T-cell (primary cell): ENCODE data around the gene HEATR5B. TPM values are rescaled to one million over a fixed set of nuclear protein-coding genes. Genes with fewer than 3 reads are reported as not detected.

ENCODE experiments used
- ATAC-seq, 4 experiments: fragments of 200-7000 bp in 3 of 4; fragments of 150-1000 bp in 1 of 4; cut with Tn5 transposase; replicated peaks in 1 of 4; 1 replicate in 3 of 4; 2 replicates in 1 of 4; pipeline ENCODE4 v1.10.0; 2021; ENCODE audit warnings: moderate library complexity in 3 of 4, mild to moderate bottlenecking in 2 of 4, moderate number of reproducible peaks in 1 of 4
- CTCF ChIA-PET, 2 donors: fragments of 300-600 bp; sonication (Branson Sonifier 250); formaldehyde crosslinking; loops; one replicate each; lab custom pipeline; 2022; ENCODE audit warnings: antibody characterized with exemption in 2 of 2; lab: Charles Lee
- POLR2A ChIA-PET, 2 donors: fragments of 300-600 bp; sonication (Branson Sonifier 250); formaldehyde crosslinking; loops; one replicate each; lab custom pipeline; 2022; ENCODE audit warnings: antibody characterized with exemption in 2 of 2; lab: Charles Lee
- DNase-seq, 35 experiments: peaks; one replicate each; pipeline versions ENCODE4 v3.0.0 to v3.0.0-alpha.2; 2013 to 2023
- H3K27ac ChIP-seq: one replicate; pipeline ENCODE4 v1.5.1; 2013; ENCODE audit warnings: low read length
- H3K27me3 ChIP-seq, 2 experiments: replicated peaks in 1 of 2; 1 replicate in 1 of 2; 2 replicates in 1 of 2; pipeline versions ENCODE4 v1.6.1 to v1.7.0; 2013; ENCODE audit warnings: low read length in 1 of 2, mixed read lengths in 1 of 2; ENCODE audit not compliant: control insufficient read depth in 2 of 2, insufficient read depth in 2 of 2; ENCODE audit errors: extremely low read depth in 1 of 2
- H3K36me3 ChIP-seq, 2 donors: 1 replicate in 1 of 2; 2 replicates in 1 of 2; pipeline versions ENCODE4 v1.6.1 to v1.7.0; 2013; ENCODE audit warnings: low read length in 1 of 2; ENCODE audit not compliant: control insufficient read depth in 2 of 2, insufficient read depth in 1 of 2; ENCODE audit errors: extremely low read depth in 1 of 2
- H3K4me1 ChIP-seq, 2 experiments: 1 replicate in 1 of 2; 2 replicates in 1 of 2; pipeline versions ENCODE4 v1.6.1 to v1.7.0; 2013; ENCODE audit warnings: low read length in 2 of 2, mixed read lengths in 1 of 2; ENCODE audit not compliant: insufficient read depth in 2 of 2, control insufficient read depth in 1 of 2; ENCODE audit errors: extremely low read depth in 1 of 2
- H3K4me3 ChIP-seq, 2 donors: 1 replicate in 1 of 2; 2 replicates in 1 of 2; pipeline versions ENCODE4 v1.5.1 to v1.7.0; 2013; ENCODE audit warnings: mild to moderate bottlenecking in 2 of 2, low read length in 1 of 2, moderate library complexity in 1 of 2; ENCODE audit not compliant: control insufficient read depth in 1 of 2; ENCODE audit errors: extremely low read depth in 1 of 2
- H3K9me3 ChIP-seq: 2 replicates; pipeline ENCODE4 v1.7.0; 2013
- H3K27ac Mint-ChIP-seq, 2 donors: one replicate each; pipeline ENCODE4 v1.8.0; 2020 to 2021; ENCODE audit warnings: mild to moderate bottlenecking in 2 of 2, mixed read lengths in 2 of 2
- H3K27me3 Mint-ChIP-seq, 2 donors: one replicate each; pipeline ENCODE4 v1.8.0; 2021 to 2022; ENCODE audit warnings: mixed read lengths in 2 of 2
- H3K36me3 Mint-ChIP-seq: one replicate; pipeline ENCODE4 v1.8.0; 2021; ENCODE audit warnings: mixed read lengths
- H3K4me1 Mint-ChIP-seq, 3 donors: one replicate each; pipeline ENCODE4 v1.8.0; 2020 to 2022; ENCODE audit warnings: mixed read lengths in 3 of 3, mild to moderate bottlenecking in 1 of 3
- H3K4me3 Mint-ChIP-seq, 3 donors: one replicate each; pipeline ENCODE4 v1.8.0; 2020 to 2022; ENCODE audit warnings: mild to moderate bottlenecking in 3 of 3, mixed read lengths in 3 of 3, moderate library complexity in 3 of 3
- H3K9me3 Mint-ChIP-seq, 3 donors: one replicate each; pipeline ENCODE4 v1.8.0; 2020 to 2022; ENCODE audit warnings: mixed read lengths in 3 of 3
- WGBS: methylation state at CpG from one replicate; pipeline ENCODE4 v1.1.5; 2013; ENCODE audit warnings: missing lambda C conversion rate; ENCODE audit not compliant: insufficient coverage; 5-methylcytosine and 5-hydroxymethylcytosine counted together
- total RNA-seq, 35 experiments: library from RNA in 6 of 35; stranded (reverse) in 6 of 35; fragments of 120-200 nt in 1 of 35; gene quantifications; one replicate each; pipeline versions ENCODE4 v1.2.1 to v1.2.4 and lab custom pipeline; 2013 to 2026

The HEATR5B gene
- 10 to 100 TPM; 35.5 to 41.2 (median 41.0) TPM for total RNA-seq
- 47.8 TPM for total RNA-seq (2013)
- total RNA-seq (lab: John Stamatoyannopoulos, UW): 27.9 to 187 (median 101) reads per million in 29 experiments

DNA sequence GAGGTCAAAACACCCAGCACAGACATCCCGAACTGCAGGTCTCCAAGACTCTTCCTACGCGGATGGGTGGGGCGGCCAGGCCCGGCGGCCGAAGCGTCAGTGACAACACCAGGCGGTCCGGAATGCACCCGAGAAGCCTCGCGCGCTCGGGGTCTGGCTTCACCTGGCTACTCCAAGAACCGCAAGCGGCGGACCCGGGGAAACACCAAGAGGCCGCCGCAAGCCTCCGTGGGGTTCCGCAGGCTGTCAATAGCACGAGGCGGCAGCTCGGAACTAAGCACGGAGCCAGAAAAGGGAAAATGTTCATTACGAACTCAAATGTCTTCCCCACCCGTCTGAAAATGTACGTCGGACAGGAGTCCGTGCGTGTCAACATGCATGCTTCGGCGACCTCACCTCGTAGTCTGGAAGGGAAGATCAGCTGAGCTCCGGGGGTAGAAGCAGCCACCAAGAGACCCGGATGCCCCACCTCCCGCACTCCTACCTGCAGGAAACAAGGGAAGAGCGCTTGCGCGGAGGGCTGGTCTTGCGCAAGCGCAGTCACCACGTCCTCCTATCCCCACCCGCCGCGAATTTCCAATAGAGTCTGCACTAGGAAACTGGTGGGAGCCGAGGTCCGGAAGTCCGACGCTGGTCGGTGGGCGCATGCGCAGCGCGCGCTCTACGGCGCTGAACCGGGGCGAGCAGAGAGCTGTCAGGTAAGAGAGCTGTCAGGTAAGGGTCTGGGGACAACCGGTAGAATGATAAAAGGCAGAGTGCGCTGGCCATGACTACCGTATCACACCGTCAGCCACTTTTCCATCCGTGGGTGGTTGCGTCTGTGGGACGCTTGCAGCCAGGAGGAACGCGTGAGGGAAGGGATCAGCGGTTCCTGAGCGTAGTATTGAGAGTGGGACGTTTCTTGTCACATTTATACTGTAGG lies at the start of gene HEATR5B, which contains the start of gene GPATCH11:
Gene HEATR5B (minus strand): TSS at position 500 of the 922 bp plus-strand sequence. CDS start 958 bp downstream, outside the sequence.
Gene GPATCH11 (plus strand): TSS at position 646 of the 922 bp plus-strand sequence. CDS start 3,864 bp downstream, outside the sequence.
- Mint-ChIP-seq H3K27ac (no peak within 1 kb of the TSS), H3K9me3 (no peaks in the 10 kb centered on the region), H3K36me3 (peaks cover 37% of the 10 kb centered on the region), H3K4me1 (peaks cover 0 to 51% (median 39%) of the 10 kb centered on the region in 3 donors), H3K27me3 (no peaks in the 10 kb centered on the region), H3K4me3 (no peak within 1 kb of the TSS)
- no peaks in the 10 kb centered on the region for H3K9me3 ChIP-seq
- peaks cover 0 to 5% of the 10 kb centered on the region in 2 donors for H3K36me3 ChIP-seq
- ChIA-PET POLR2A (no interaction called here), CTCF (interaction anchor here (0.6 to 1.0 kb wide), 5 partner anchors 41 to 806 kb away, joined by 3 to 4 read pairs (median 3); no protein-coding TSS in a partner anchor)
- H3K27me3 ChIP-seq: no peaks in the 10 kb centered on the region
- peaks cover 17 to 36% of the 10 kb centered on the region in 2 experiments for H3K4me1 ChIP-seq
- DNase-seq: peak; percentile 80 to 96 (median 87)
- peak within 1 kb of the TSS; percentile 73 for H3K27ac ChIP-seq
- peak within 1 kb of the TSS; percentile 78 to 88 for H3K4me3 ChIP-seq
- peak; percentile 87 to 89 (median 88) for ATAC-seq
- WGBS: under 1% methylated on average over 63 of the region's 74 CpGs

GRCh38 chr2:37132914-37133313 lies 48.7 kb upstream of the HEATR5B start:
- no peak overlapping the region for H3K4me3 ChIP-seq
- peaks cover 60% of the 10 kb centered on the region for H3K36me3 Mint-ChIP-seq
- H3K27me3 ChIP-seq: no peaks in the 10 kb centered on the region
- peaks cover 3 to 11% (median 5%) of the 10 kb centered on the region in 3 donors for H3K4me1 Mint-ChIP-seq
- H3K27ac Mint-ChIP-seq: no peak overlapping the region
- no peak for DNase-seq
- 100% methylated on average over 2 of the region's 6 CpGs for WGBS
- no peaks in the 10 kb centered on the region for H3K9me3 ChIP-seq
- no peaks in the 10 kb centered on the region for H3K9me3 Mint-ChIP-seq
- no peaks in the 10 kb centered on the region for H3K4me1 ChIP-seq
- no peaks in the 10 kb centered on the region for H3K27me3 Mint-ChIP-seq
- no peak for ATAC-seq
- H3K27ac ChIP-seq: no peak overlapping the region
- H3K4me3 Mint-ChIP-seq: no peak overlapping the region
- ChIA-PET CTCF (no interaction called here), POLR2A (interaction anchor here in 1 of 2 donors (0.5 kb wide), 1 partner anchor 18 kb away, joined by 7 read pairs; no protein-coding TSS in a partner anchor)
- H3K36me3 ChIP-seq: peaks cover 6 to 83% of the 10 kb centered on the region in 2 donors

DNA sequence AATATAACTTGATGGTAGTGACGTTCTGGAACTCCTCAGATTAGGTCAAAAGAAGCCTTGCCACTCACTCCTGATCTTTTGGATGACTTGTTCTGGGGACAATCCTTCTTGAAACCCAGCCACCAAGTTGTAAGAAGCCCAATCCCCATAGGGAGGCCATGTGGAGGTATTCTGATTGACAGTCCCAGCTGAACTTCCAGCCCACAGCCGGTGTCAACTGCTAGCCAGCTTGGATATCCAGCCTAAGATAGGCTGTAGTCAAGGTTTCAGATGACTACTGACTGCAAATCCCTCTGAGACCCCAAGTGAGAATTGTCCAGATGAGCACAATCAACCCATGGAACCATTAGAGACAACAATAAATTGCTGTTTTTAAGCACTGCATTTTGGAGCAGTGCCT lies 41.2 kb upstream of the HEATR5B start:
- H3K36me3 Mint-ChIP-seq: peaks cover 58% of the 10 kb centered on the region

GRCh38 chr2:37119157-37119556 lies 35.0 kb upstream of the HEATR5B start:
- Mint-ChIP-seq H3K9me3 (no peaks in the 10 kb centered on the region), H3K4me3 (no peak overlapping the region), H3K4me1 (peaks cover 0 to 7% (median 1%) of the 10 kb centered on the region in 3 donors), H3K27me3 (no peaks in the 10 kb centered on the region), H3K27ac (no peak overlapping the region), H3K36me3 (peaks cover 48% of the 10 kb centered on the region)
- ChIA-PET POLR2A (no interaction called here), CTCF (no interaction called here)
- H3K4me1 ChIP-seq: no peaks in the 10 kb centered on the region
- no peaks in the 10 kb centered on the region for H3K27me3 ChIP-seq
- no peaks in the 10 kb centered on the region for H3K9me3 ChIP-seq
- H3K4me3 ChIP-seq: no peak overlapping the region
- ATAC-seq (no peak), DNase-seq (no peak)
- no peak overlapping the region for H3K27ac ChIP-seq
- peaks cover 5 to 35% of the 10 kb centered on the region in 2 donors for H3K36me3 ChIP-seq
- WGBS: no CpG with 5 or more reads among the region's 5 CpGs

More for the DNA sequence above, 41.2 kb upstream of the HEATR5B start:
- Histone ChIP-seq H3K4me1 (no peaks in the 10 kb centered on the region), H3K4me3 (no peak overlapping the region), H3K9me3 (no peaks in the 10 kb centered on the region), H3K36me3 (peaks cover 9 to 54% of the 10 kb centered on the region in 2 donors), H3K27ac (no peak overlapping the region), H3K27me3 (no peaks in the 10 kb centered on the region)
- peaks cover 3 to 9% (median 5%) of the 10 kb centered on the region in 3 donors for H3K4me1 Mint-ChIP-seq
- WGBS: 100% methylated on average over 1 of the region's 2 CpGs
- ATAC-seq (no peak), DNase-seq (no peak)
- H3K4me3 Mint-ChIP-seq: no peak overlapping the region
- ChIA-PET POLR2A (no interaction called here), CTCF (interaction anchor here in 1 of 2 donors (0.5 kb wide), 1 partner anchor 20 kb away, joined by 4 read pairs; no protein-coding TSS in a partner anchor)
- H3K9me3 Mint-ChIP-seq: no peaks in the 10 kb centered on the region
- no peak overlapping the region for H3K27ac Mint-ChIP-seq
- H3K27me3 Mint-ChIP-seq: no peaks in the 10 kb centered on the region

DNA sequence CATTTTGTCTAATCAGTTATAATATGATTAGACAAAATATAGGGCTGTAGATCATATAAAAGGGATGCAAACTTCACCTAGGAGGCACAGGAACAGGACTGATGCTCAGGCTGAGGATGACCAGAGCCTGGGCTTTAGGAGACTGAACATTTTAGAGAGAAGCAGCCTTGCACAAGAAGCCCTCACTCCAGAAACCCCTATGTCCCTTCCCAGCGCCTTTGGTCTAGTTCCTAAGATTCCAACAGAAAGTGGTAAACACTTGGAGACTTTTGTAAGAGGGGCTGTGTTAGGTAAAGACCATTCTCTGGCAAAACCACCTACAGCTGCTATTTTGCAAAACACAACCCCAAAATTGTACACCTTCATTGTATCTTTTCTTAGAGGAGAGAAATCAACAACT lies 33.4 kb upstream of the HEATR5B start:
- Histone ChIP-seq H3K27ac (no peak overlapping the region), H3K4me3 (no peak overlapping the region), H3K36me3 (peaks cover 5 to 34% of the 10 kb centered on the region in 2 donors), H3K9me3 (no peaks in the 10 kb centered on the region), H3K27me3 (no peaks in the 10 kb centered on the region), H3K4me1 (no peaks in the 10 kb centered on the region)
- CTCF ChIA-PET: interaction anchor here in 1 of 2 donors (0.7 kb wide), 1 partner anchor 761 kb away, joined by 3 read pairs; no protein-coding TSS in a partner anchor
- Mint-ChIP-seq H3K9me3 (no peaks in the 10 kb centered on the region), H3K4me1 (peaks cover 0 to 7% (median 1%) of the 10 kb centered on the region in 3 donors), H3K36me3 (peaks cover 47% of the 10 kb centered on the region), H3K27me3 (no peaks in the 10 kb centered on the region), H3K4me3 (no peak overlapping the region), H3K27ac (no peak overlapping the region)
- POLR2A ChIA-PET: interaction anchor here in 1 of 2 donors (0.7 kb wide), 1 partner anchor 129 kb away, joined by 4 read pairs; no protein-coding TSS in a partner anchor
- ATAC-seq: no peak
- DNase-seq: no peak
- no CpG with 5 or more reads among the region's 1 CpG for WGBS

DNA sequence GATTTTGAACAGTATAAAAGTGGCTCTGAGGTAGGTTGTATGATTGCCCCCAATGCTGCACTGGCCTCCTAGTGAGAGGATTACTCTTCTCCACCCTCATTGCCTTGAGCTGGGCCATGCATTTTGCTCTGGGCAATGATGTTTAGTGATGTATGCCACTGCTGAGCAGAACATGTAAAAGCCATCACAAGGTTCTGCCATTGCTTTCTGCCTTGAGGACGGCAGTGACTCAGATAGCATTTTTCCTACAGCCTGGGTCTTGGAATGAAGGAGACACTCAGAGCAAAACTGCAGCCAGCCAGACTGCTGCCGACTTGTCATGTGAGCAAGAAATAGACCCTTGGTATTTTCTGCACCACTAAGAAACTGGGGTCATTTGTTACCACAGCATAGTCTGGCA lies 27.8 kb upstream of the HEATR5B start:
- Mint-ChIP-seq H3K4me3 (no peak overlapping the region), H3K27me3 (no peaks in the 10 kb centered on the region), H3K9me3 (no peaks in the 10 kb centered on the region), H3K36me3 (peaks cover 54% of the 10 kb centered on the region), H3K27ac (no peak overlapping the region), H3K4me1 (peaks cover 0 to 7% (median 1%) of the 10 kb centered on the region in 3 donors)
- H3K4me1 ChIP-seq: no peaks in the 10 kb centered on the region
- H3K36me3 ChIP-seq: peaks cover 0 to 42% of the 10 kb centered on the region in 2 donors
- WGBS: 50% methylated on average over 1 of the region's 2 CpGs
- ATAC-seq (no peak), DNase-seq (no peak)
- no peak overlapping the region for H3K4me3 ChIP-seq
- no peaks in the 10 kb centered on the region for H3K9me3 ChIP-seq
- ChIA-PET POLR2A (no interaction called here), CTCF (interaction anchor here in 1 of 2 donors (0.6 kb wide), 1 partner anchor 133 kb away, joined by 6 read pairs; no protein-coding TSS in a partner anchor)
- H3K27ac ChIP-seq: no peak overlapping the region
- no peaks in the 10 kb centered on the region for H3K27me3 ChIP-seq
